Hindlimb muscle (tissue), 1 donor: ENCODE measurements around the gene KNOP1. TPM values are rescaled to one million over a fixed set of nuclear protein-coding genes. Genes with fewer than 3 reads are reported as not detected.
"Not testable (repeated sequence)": the region's sequence is repeated elsewhere in the genome, so short reads cannot be mapped to it uniquely, and the experiment has no call there.

Source experiments
- DNase-seq: peaks from one replicate; pipeline ENCODE4 v3.0.0-alpha.2; 2013
- polyA plus RNA-seq: library from polyadenylated mRNA; unstranded; fragments of 120-200 nt; gene quantifications from one replicate; pipeline ENCODE4 v1.2.1, GENCODE V29; 2013; ENCODE audit not compliant: insufficient read length

Gene KNOP1
- polyA plus RNA-seq, 1 donor, result 23.0 TPM

DNA sequence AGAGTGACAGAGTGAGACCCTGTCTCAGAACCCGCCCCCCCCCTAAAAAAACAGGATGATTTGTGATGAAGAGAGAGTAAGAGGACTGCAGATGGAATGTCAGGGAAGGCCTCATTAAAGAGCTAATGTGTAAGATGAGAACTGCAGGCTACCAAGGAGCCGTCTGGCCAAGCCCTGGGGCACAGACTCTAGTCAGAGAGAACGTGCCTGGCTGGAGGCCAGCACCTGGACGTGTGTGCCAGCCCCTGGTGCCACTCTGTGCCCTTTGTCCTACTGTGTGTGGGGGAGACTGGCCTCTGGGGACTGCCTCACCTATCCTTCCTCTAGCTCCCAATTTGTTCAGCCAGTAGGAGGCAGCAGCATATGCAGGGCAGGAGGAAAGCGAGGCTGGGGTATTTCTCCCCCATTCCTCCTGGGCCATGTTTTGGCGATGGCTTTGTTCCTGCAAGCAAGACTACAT lies 37.1 kb downstream of the KNOP1 start:
- DNase-seq, result no peak

GRCh38 chr16:19679281-19679680 lies 38.7 kb downstream of the KNOP1 start:
- DNase-seq, result not testable (repeated sequence)

DNA sequence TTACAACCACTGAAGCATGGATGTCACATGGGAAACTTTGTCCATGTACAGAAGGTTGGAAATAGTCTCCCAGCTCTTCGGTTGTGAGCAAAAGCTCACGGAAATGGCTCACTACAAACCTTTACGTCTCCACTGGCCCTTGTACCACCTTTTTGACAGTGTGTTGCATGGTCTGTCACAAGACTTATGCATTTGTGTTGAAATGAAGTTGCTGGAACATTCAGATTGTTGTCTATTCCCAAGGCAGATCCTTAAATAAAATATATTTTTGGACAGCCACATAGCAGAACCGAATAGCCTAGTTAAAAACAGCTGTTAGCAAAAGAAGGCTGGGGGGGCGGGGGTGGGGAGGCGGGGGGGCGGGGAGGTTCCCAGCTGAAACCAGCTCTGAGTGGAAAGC lies 39.2 kb downstream of the KNOP1 start:
- DNase-seq, result no peak

DNA sequence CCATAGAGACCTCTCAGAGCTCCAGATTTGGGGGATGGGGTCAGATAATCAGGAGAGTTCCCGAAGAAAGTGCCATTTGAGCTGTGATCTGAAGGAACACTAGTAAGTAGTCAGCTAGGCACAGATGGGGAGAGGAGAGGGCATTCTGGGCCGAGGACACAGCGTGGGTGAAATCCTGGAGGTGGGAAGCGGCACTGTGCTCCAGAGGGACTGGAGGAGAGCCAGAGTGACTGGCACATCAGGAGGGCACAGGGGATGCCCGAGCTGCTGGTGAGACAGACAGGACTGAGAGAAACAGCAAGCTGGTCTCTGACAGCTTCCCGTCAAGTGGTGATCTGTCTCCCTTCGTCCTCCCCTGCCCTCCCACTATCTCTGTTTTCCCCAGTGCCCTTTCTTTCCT lies 40.6 kb downstream of the KNOP1 start:
- no peak for DNase-seq

- DNase-seq, result no peak
Observed at GRCh38 chr16:19674485-19674884, 43.5 kb downstream of the KNOP1 start.

DNA sequence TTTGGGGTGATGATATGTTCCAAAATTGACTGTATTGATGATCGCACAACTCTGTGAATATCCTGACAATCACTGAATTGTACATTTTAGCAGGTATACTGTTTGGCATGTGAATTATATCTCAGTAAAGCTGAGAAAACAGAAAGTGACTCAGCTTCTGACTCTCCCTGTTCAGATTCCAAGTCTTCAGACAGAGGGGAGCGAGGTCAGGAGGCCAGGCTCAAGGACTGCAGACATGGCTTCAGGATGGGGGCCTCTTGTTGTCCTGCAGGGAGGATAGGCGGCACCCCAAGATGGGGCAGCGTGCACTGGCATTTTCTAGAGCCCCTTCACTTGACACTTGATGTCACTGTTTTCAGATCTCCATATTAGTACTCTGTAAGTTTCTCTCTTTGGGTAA lies 45.6 kb downstream of the KNOP1 start:
- no peak for DNase-seq

- no peak for DNase-seq
Observed at GRCh38 chr16:19666477-19666876, 51.5 kb downstream of the KNOP1 start.

- not testable (repeated sequence) for DNase-seq
Observed at GRCh38 chr16:19665313-19665712, 52.7 kb downstream of the KNOP1 start.

GRCh38 chr16:19664166-19664565 lies 53.9 kb downstream of the KNOP1 start:
- DNase-seq, result no peak

- no peak for DNase-seq
Observed at GRCh38 chr16:19662351-19662750, 55.7 kb downstream of the KNOP1 start.

DNA sequence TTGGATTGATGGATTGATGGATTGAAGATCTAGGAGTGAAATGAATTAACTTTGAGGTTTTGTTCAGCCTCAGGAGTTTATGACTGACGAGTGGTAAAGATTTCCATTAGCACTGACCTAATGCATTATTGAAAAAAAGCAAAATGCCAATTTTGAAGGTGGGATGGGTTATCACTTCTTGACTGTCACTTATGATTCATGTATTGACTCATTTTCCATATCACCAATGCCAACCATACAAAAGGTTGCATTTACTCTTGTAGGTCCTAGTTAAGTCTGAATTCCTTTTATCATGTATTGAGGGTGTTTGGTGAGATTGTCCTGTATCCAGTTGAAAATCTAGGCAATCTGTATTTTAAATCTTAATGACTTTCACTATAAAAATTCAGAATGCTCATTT lies 57.6 kb downstream of the KNOP1 start:
- no peak for DNase-seq

DNA sequence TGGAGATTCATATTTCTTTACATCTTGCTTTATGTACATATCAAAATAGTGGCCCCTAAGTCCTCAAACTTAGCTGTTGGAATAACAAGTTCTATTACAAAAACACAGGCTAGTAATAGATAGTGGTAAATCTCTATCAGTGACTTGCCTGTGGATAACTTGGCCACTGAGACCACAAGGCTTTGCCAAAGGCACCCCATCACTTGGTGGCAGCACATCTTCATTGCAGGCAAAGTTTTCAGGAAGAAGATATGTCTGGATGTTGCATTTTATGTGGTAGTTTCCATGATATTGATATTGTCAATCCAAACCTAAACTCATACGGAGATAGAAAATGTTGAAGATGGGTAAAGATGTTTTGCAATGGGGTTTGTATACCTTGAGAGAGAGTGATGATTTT lies 58.5 kb downstream of the KNOP1 start:
- DNase-seq, result no peak

- no peak for DNase-seq
Observed at GRCh38 chr16:19657831-19658230, 60.2 kb downstream of the KNOP1 start.

GRCh38 chr16:19655242-19655777 lies 62.7 kb downstream of the KNOP1 start:
- no peak for DNase-seq

- DNase-seq, result no peak
Observed at GRCh38 chr16:19654147-19654546, 63.9 kb downstream of the KNOP1 start.

Other genes starting within 250 kb of the KNOP1 start
- 56.7 TPM for gene GDE1, start 196.1 kb downstream of the KNOP1 start, polyA plus RNA-seq
- gene CCP110, start 194.3 kb downstream of the KNOP1 start, polyA plus RNA-seq, result 14.2 TPM
- gene VPS35L, start 162.5 kb downstream of the KNOP1 start, polyA plus RNA-seq, result 35.3 TPM
- gene IQCK, start within 50 bp of the KNOP1 start, polyA plus RNA-seq, result 14.2 TPM
- 109 TPM for gene GPRC5B, start 166.6 kb upstream of the KNOP1 start, polyA plus RNA-seq